Stimulated activated CD4-positive, alpha-beta T cell treated with anti-CD3 and anti-CD28 coated beads, TNF-alpha, amount 100 ng/mL, for 24 hours (primary cell): Measurements from ENCODE around the gene CEP85L.

ENCODE experiments used
- DNase-seq, 3 experiments: peaks; one replicate each; pipeline ENCODE4 v3.0.0-alpha.2; 2020; ENCODE audit warnings: low read depth in 3 of 3

CEP85L gene

DNA sequence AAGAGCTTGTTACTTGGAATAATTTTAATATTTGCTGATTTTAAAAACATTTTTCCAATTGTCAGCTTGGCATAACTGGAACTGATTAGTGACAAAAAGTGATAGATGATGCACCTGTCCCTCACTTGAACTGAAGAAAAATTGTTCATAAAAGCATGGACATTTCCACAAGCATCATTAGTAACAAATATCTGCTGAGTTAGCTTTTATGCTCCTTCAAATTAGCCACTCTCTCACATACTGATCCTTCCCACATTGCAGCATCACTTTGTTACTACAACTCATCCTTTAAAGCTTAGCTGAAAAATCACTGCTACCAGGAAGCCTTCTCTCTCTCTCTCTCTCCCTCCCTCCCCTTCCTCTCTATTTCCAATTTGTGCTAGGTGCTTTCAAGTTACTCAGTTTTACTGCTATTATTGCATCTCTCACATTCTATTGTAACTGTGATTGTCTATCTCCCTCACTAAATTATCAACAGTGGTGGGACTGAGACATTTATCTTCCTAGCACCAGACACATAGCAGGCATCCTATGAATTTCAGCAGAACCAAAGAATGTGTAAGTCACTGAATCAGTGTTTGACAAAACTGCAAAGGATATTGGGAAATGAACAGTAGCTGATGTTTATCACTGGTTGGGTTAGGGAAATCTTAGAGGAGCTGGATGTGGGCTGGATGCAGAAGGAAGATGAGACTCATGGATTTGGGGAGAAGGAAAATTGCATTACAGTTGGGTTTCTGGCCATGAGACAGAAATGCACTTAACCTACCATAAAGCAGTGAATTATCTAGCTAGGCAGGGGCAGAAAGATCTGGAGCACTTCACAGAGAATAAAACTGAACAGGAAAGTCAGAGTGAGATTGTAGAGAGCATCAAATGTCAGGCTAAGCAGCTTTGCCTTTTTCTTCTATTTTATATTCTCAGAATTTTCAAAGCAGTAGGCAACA is 231.7 kb downstream of the CEP85L start:
- no peak for DNase-seq
